HepG2 (cell line): Measurements from ENCODE around the gene RPS10. TPM values are rescaled to one million over a fixed set of nuclear protein-coding genes. Genes with fewer than 3 reads are reported as not detected.
A peak's percentile ranks its signal among the peaks of the same experiment; 100 is the strongest.

Experiments used
- AHDC1 ChIP-seq: sonication (generic); formaldehyde crosslinking; IDR thresholded peaks from 2 replicates; pipeline ENCODE4 v1.5.1; 2020; ENCODE audit warnings: mild to moderate bottlenecking, missing genetic modification reagents, borderline replicate concordance
- CEBPG ChIP-seq: IDR thresholded peaks from 2 replicates; pipeline ENCODE4 v1.6.1; 2016
- E2F2 ChIP-seq: sonication (generic); formaldehyde crosslinking; IDR thresholded peaks from 2 replicates; pipeline ENCODE4 v1.4.0; 2020; ENCODE audit warnings: missing genetic modification reagents, borderline replicate concordance
- FOSL2 ChIP-seq: sonication (generic); formaldehyde crosslinking; IDR thresholded peaks from 2 replicates; pipeline ENCODE4 v1.4.0; 2020; ENCODE audit warnings: missing genetic modification reagents
- FOXA1 ChIP-seq, 2 experiments: fragments of 450-650 bp in 1 of 2; sonication (generic) in 1 of 2; formaldehyde crosslinking in 1 of 2; IDR thresholded peaks; 2 replicates each; pipeline versions ENCODE4 v1.4.0 to v1.6.1; 2016 to 2020; ENCODE audit warnings: missing genetic modification reagents in 1 of 2
- FOXO1 ChIP-seq: sonication (generic); formaldehyde crosslinking; IDR thresholded peaks from 2 replicates; pipeline ENCODE4 v1.4.0; 2020; ENCODE audit warnings: missing genetic modification reagents
- NCOR1 ChIP-seq: fragments of 200-600 bp; sonication (generic); IDR thresholded peaks from 2 replicates; pipeline ENCODE4 v1.7.0; 2017; ENCODE audit warnings: antibody characterized with exemption, low read length, borderline replicate concordance
- RORA ChIP-seq: sonication (generic); formaldehyde crosslinking; IDR thresholded peaks from 2 replicates; pipeline ENCODE4 v1.5.0; 2020; ENCODE audit warnings: mild to moderate bottlenecking, missing genetic modification reagents, moderate library complexity
- TCF7 ChIP-seq: sonication (generic); IDR thresholded peaks from 2 replicates; pipeline ENCODE4 v1.6.1; 2016; ENCODE audit warnings: antibody characterized with exemption, low read depth
- TFE3 ChIP-seq: IDR thresholded peaks from 2 replicates; pipeline ENCODE4 v1.6.1; 2016
- ZNF282 ChIP-seq: fragments of 450-650 bp; IDR thresholded peaks from 2 replicates; pipeline ENCODE4 v1.6.1; 2018; ENCODE audit not compliant: partially characterized antibody
- ZNF317 ChIP-seq: sonication (generic); formaldehyde crosslinking; IDR thresholded peaks from 2 replicates; pipeline ENCODE4 v1.5.0; 2020; ENCODE audit warnings: mild to moderate bottlenecking, missing genetic modification reagents
- ZNF383 ChIP-seq: sonication (generic); formaldehyde crosslinking; IDR thresholded peaks from 2 replicates; pipeline ENCODE4 v1.4.0; 2020; ENCODE audit warnings: missing genetic modification reagents, mild to moderate bottlenecking, borderline replicate concordance
- ZNF710 ChIP-seq: sonication (generic); formaldehyde crosslinking; IDR thresholded peaks from 2 replicates; pipeline ENCODE4 v1.5.0; 2020; ENCODE audit warnings: mild to moderate bottlenecking, missing genetic modification reagents, borderline replicate concordance
- polyA plus RNA-seq, 8 experiments: library from polyadenylated mRNA; depleted of rRNA in 3 of 8; stranded (reverse) in 7 of 8; unstranded in 1 of 8; fragments of >200 nt; fragmentation: Illumina TruSeq in 4 of 8; extraction: Trizol in 4 of 8; gene quantifications; 2 replicates each; pipeline versions ENCODE4 v1.2.1 to v1.2.3, GENCODE V29; 2011 to 2016; ENCODE audit warnings: low read depth in 4 of 8, missing spikeins in 1 of 8, mixed read lengths in 1 of 8; ENCODE audit not compliant: insufficient read depth in 1 of 8
- total RNA-seq, 5 experiments: library from RNA; depleted of rRNA; stranded (reverse); fragments of >200 nt; fragmentation: Illumina TruSeq; extraction: Trizol; gene quantifications; 2 replicates each; pipeline ENCODE4 v1.2.3, GENCODE V29; 2016; ENCODE audit warnings: low read depth in 1 of 5

Gene RPS10
- total and polyA plus RNA-seq, 2 of the 13 experiments (the other 11 are each of a cell fraction or from before 2014, with no cell fraction given) = 2,909 to 4,648 TPM

- TF ChIP-seq AHDC1 (CRISPR knock-in tag) (peak; percentile 61; the same call in 1 of the 2 replicates), RORA (no peak), ZNF383 (CRISPR knock-in tag) (no peak), ZNF710 (CRISPR knock-in tag) (peak; percentile 51; the same call in 1 of the 2 replicates), ZNF282 (no peak), NCOR1 (peak; percentile 83), FOXA1 (IDR thresholded peaks at IDR 0.05) (no peak), FOXA1 (CRISPR knock-in tag; IDR thresholded peaks at IDR 0.05) (peak; percentile 26; the same call in 1 of the 2 replicates), FOXO1 (CRISPR knock-in tag) (peak; percentile 19; the same call in 1 of the 2 replicates), CEBPG (CRISPR knock-in tag) (0 out of 2 replicates have a peak, but pooled peaks have one; percentile 51), ZNF317 (CRISPR knock-in tag) (peak; percentile 73; the same call in 1 of the 2 replicates), TFE3 (no peak), FOSL2 (CRISPR knock-in tag) (peak; percentile 41), TCF7 (peak; percentile 23; the same call in 1 of the 2 replicates), E2F2 (CRISPR knock-in tag) (no peak)
Observed at GRCh38 chr6:34414999-34415858, 10.6 kb downstream of the RPS10 start (continued).
